RWPE1 (cell line): ENCODE data around the gene CHST14.

Experiments
- CTCF ChIA-PET: fragments of 350-600 bp; sonication (Branson Sonifier 250); formaldehyde crosslinking; extraction: SDS; loops from one replicate; lab custom pipeline; 2021; lab: Yijun Ruan, JAX
- POLR2A ChIA-PET: fragments of 400-600 bp; formaldehyde crosslinking; extraction: SDS; loops from one replicate; lab custom pipeline; 2020; ENCODE audit warnings: antibody characterized with exemption; ENCODE audit not compliant: low non-redundant PET; lab: Yijun Ruan, JAX
- DNase-seq: peaks from one replicate; pipeline ENCODE4 v3.0.0; 2012; ENCODE audit warnings: low spot score
- H3K27ac ChIP-seq: fragments of 450-650 bp; 2 replicates; pipeline ENCODE4 v1.5.1; 2017
- TF ChIP-seq, protein P1 (sequence below): fragments of 450-650 bp; conservative IDR thresholded peaks from 2 replicates; pipeline ENCODE4 v1.5.1; 2017; ENCODE audit warnings: low read depth, mild to moderate bottlenecking

CHST14 gene

DNA sequence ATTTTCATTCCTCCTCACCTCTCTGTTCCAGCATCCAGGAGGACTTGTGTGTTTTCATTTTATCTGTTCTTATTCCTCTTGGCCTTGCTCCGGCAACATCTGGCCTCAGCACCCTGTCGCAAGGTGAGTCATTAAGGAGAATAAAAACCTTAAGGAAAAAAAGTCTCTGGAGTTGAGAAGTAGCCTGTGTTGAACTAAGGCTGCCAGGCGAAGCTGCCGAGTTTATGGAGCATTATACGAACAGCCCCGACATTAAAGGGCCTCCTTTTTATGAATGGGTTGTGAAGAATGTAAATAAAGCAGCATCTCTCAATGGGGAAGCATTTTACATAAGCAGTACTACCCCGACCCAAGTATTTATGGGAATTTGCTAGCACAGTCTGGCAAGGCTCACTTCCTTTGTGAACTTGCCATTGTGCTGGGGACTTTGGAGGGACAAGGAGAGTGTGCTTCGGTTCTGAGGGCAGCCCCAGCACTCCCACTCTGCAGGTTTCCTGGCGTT lies 25.3 kb upstream of the CHST14 start:
- peak overlapping the region; percentile 74 for H3K27ac ChIP-seq
- CTCF ChIA-PET = interaction anchor here (0.5 to 1.1 kb wide), 5 partner anchors 62 to 1738 kb away, joined by 3 to 5 read pairs (median 3); partner anchors contain the start of gene KNSTRN
- TF ChIP-seq, protein P1, sequence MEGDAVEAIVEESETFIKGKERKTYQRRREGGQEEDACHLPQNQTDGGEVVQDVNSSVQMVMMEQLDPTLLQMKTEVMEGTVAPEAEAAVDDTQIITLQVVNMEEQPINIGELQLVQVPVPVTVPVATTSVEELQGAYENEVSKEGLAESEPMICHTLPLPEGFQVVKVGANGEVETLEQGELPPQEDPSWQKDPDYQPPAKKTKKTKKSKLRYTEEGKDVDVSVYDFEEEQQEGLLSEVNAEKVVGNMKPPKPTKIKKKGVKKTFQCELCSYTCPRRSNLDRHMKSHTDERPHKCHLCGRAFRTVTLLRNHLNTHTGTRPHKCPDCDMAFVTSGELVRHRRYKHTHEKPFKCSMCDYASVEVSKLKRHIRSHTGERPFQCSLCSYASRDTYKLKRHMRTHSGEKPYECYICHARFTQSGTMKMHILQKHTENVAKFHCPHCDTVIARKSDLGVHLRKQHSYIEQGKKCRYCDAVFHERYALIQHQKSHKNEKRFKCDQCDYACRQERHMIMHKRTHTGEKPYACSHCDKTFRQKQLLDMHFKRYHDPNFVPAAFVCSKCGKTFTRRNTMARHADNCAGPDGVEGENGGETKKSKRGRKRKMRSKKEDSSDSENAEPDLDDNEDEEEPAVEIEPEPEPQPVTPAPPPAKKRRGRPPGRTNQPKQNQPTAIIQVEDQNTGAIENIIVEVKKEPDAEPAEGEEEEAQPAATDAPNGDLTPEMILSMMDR = no peak

DNA sequence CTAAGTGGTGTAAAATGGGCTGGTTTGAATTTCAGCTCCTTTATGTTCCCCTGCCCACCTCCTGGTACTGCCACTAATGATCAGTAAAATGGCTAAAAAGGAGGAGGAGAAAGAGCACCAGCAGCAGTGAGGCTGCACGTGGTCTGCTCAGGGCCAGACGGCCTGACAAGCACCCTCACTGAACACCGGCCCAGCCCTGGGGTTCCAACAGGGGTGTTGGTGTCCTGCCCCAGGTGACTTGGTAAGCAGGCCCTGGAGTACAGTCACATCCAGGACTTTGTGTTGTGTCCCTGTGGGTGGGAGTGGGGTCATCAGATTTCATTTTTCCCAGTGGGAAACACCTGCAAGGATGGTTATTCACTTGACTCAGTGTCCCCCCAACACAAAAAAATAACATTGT lies 24.6 kb upstream of the CHST14 start:
- ChIA-PET CTCF (interaction anchor here (0.6 to 1.1 kb wide), 2 partner anchors 61 to 76 kb away, joined by 3 to 5 read pairs; no protein-coding TSS in a partner anchor), POLR2A (no interaction called here)
- peak overlapping the region; percentile 74 for H3K27ac ChIP-seq
- TF ChIP-seq, protein P1 = no peak
- DNase-seq = no peak

More for the DNA sequence above, 25.3 kb upstream of the CHST14 start:
- POLR2A ChIA-PET = no interaction called here
- no peak for DNase-seq

DNA sequence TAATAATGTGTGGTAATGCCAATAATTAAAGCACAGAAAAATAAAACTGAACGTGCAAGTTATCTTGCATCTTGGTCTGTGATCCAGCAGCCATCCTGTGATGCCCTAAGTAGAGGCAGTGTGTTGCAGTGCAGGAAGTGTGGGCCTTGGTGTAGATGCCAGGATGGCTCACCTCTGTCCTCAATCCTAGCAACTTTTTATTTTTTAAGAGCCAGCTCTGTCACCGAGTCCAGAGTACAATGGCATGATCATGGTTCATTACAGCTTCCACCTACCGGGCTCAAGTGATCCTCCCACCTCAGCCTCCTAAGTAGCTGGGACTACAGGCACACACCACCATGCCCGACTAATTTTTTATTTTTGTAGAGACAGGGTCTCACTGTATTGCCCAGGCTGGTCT lies 22.4 kb upstream of the CHST14 start:
- no peak for DNase-seq
- 0 out of 2 replicates have a peak overlapping the region, but pooled peaks have one; percentile 0 for H3K27ac ChIP-seq
- TF ChIP-seq, protein P1 = no peak
- ChIA-PET POLR2A (no interaction called here), CTCF (interaction anchor here (1.2 kb wide), 1 partner anchor 57 kb away, joined by 5 read pairs; no protein-coding TSS in a partner anchor)

DNA sequence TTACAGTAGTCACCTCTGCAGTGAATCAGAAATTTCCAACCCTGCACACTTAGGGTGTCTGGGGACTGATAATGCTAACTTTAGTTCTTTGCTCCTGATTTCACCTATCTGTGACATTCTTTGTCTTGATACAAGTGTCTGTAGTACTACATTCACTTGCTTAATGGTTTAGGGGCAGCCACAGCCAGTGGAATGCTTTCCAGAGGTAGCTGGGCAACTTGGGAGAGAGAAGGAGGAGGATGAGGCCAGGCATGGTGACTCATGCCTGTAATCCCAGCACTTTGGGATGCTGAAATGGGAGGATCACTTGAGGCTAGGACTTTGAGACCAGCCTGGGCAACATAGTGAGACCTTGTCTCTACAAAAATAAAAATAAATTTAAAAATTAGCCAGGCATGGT lies 21.5 kb upstream of the CHST14 start:
- POLR2A ChIA-PET = no interaction called here
- no peak for DNase-seq
- CTCF ChIA-PET = interaction anchor here (0.7 to 1.2 kb wide), 3 partner anchors 56 to 140 kb away, joined by 3 to 6 read pairs (median 5); no protein-coding TSS in a partner anchor
- H3K27ac ChIP-seq = no peak overlapping the region; the same call in 1 of the 2 replicates
- TF ChIP-seq, protein P1 = no peak

DNA sequence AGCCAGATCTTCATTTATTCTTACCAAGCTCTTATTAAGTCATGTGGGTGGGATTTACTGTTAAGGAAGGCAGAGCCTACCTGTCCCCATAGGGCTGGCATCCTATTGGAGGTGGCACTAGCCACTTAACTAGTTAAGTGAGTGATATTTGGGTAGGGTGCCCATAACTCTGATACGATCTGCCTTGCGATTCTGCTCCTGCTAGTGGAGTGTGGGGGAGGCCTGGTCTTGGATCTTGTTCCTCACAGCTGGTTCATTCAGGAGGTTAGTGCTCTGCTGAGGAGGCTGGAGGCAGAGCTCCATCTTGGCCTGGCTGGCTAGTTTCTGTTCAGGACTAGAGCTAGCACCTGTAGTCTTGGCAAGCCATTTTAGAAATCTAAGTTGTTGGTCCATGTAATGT lies 20.7 kb upstream of the CHST14 start:
- H3K27ac ChIP-seq = no peak overlapping the region
- TF ChIP-seq, protein P1 = no peak
- POLR2A ChIA-PET = no interaction called here
- CTCF ChIA-PET = interaction anchor here (0.5 to 0.8 kb wide), 2 partner anchors 140 to 141 kb away, joined by 3 to 6 read pairs; no protein-coding TSS in a partner anchor
- no peak for DNase-seq

DNA sequence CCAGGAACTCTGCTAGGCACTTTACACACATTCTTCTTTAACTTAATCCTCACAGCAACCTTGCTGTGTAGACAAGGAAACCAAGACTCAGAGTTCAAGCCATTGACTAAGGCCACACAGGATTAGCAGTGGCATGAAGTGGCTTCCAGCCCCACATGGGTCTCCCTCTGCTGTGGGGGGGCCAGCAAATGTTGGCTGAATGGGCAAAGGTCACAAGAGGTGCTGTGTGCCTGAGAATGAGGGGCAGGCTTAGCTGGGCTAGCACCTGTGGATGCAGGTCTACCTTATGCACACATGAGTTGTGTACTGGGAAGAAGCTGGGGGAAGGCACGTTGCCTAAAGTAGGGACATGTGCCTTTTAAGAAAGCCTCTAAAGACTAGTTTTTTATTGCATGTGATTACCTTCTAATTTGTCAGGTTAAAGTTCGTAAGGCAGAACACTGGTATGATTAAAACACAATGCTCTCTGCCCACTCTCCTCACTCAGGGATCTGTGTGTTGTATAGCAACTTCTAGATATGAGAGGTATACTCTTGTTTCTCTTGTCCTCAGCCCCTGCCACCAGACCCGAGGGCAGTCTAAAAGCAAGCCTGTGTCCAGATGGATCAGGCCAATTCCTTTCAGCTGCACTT lies 19.1 kb upstream of the CHST14 start:
- no peak overlapping the region for H3K27ac ChIP-seq
- TF ChIP-seq, protein P1 = no peak
- CTCF ChIA-PET = interaction anchor here (0.5 kb wide), 1 partner anchor 118 kb away, joined by 4 read pairs; no protein-coding TSS in a partner anchor
- POLR2A ChIA-PET = no interaction called here
- no peak for DNase-seq
